Neural cell (in vitro differentiated cells): ENCODE measurements around the gene GPR107.

Experiments
- CTCF ChIP-seq: fragments of 450-650 bp; IDR thresholded peaks from 2 replicates; pipeline ENCODE4 v1.5.1; 2014; ENCODE audit warnings: antibody characterized with exemption, mild to moderate bottlenecking, moderate library complexity; ENCODE audit not compliant: poor library complexity, severe bottlenecking
- TAF1 ChIP-seq: IDR thresholded peaks from 2 replicates; pipeline ENCODE4 v1.6.1; 2012; ENCODE audit warnings: low read depth

- no peak for TF ChIP-seq CTCF
- no peak for TF ChIP-seq TAF1
Observed at GRCh38 chr9:130159915-130160670, 106.4 kb downstream of the GPR107 start.
